CD14-positive monocyte (primary cell): Measurements from ENCODE around the gene MUC5AC. TPM values are rescaled to one million over a fixed set of nuclear protein-coding genes. Genes with fewer than 3 reads are reported as not detected.
A peak's percentile ranks its signal among the peaks of the same experiment; 100 is the strongest.

Source experiments
- DNase-seq, 3 donors: peaks; one replicate each; pipeline ENCODE4 v3.0.0-alpha.2; 2011 to 2022
- H2AFZ ChIP-seq: 2 replicates; pipeline ENCODE4 v1.6.0; 2012; ENCODE audit warnings: mild to moderate bottlenecking, low read depth, low read length, inconsistent platforms; ENCODE audit not compliant: insufficient read depth, poor library complexity, severe bottlenecking
- H3K27ac ChIP-seq, 2 donors: 1 replicate in 1 of 2; 2 replicates in 1 of 2; pipeline ENCODE4 v1.5.1; 2012 to 2013; ENCODE audit warnings: low read length in 2 of 2, control low read depth in 1 of 2, inconsistent platforms in 1 of 2, low read depth in 1 of 2, mild to moderate bottlenecking in 1 of 2
- H3K27me3 ChIP-seq, 2 donors: one replicate each; pipeline versions ENCODE4 v1.6.0 to v1.6.1; 2011 to 2013; ENCODE audit warnings: low read length in 2 of 2; ENCODE audit not compliant: control insufficient read depth in 2 of 2, insufficient read depth in 2 of 2
- H3K36me3 ChIP-seq, 2 donors: replicated peaks in 1 of 2; 1 replicate in 1 of 2; 2 replicates in 1 of 2; pipeline versions ENCODE4 v1.5.1 to v1.6.1; 2012 to 2013; ENCODE audit warnings: low read length in 2 of 2, control low read depth in 1 of 2, inconsistent platforms in 1 of 2, mild to moderate bottlenecking in 1 of 2; ENCODE audit not compliant: insufficient read depth in 2 of 2, control insufficient read depth in 1 of 2
- H3K4me1 ChIP-seq, 2 donors: 1 replicate in 1 of 2; 2 replicates in 1 of 2; pipeline versions ENCODE4 v1.5.1 to v1.6.1; 2012 to 2013; ENCODE audit warnings: low read length in 2 of 2, control low read depth in 1 of 2, inconsistent platforms in 1 of 2, mild to moderate bottlenecking in 1 of 2, moderate library complexity in 1 of 2; ENCODE audit not compliant: insufficient read depth in 2 of 2, control insufficient read depth in 1 of 2
- H3K4me2 ChIP-seq: replicated peaks from 2 replicates; pipeline ENCODE3; 2012; ENCODE audit warnings: low read length, moderate library complexity, mild to moderate bottlenecking; ENCODE audit not compliant: poor library complexity, severe bottlenecking; ENCODE audit errors: extremely low read depth
- H3K4me3 ChIP-seq, 3 experiments: fragments of 200-600 bp in 1 of 3; sonication (generic) in 1 of 3; replicated peaks in 1 of 3; 1 replicate in 2 of 3; 2 replicates in 1 of 3; pipeline ENCODE4 v1.5.1; 2011 to 2013; ENCODE audit warnings: low read length in 3 of 3, mild to moderate bottlenecking in 3 of 3, control low read depth in 2 of 3, low read depth in 2 of 3, inconsistent platforms in 1 of 3, moderate library complexity in 1 of 3
- H3K79me2 ChIP-seq: 2 replicates; pipeline ENCODE4 v1.6.0; 2012; ENCODE audit warnings: mild to moderate bottlenecking, control low read depth, inconsistent platforms, low read length, moderate library complexity; ENCODE audit not compliant: insufficient read depth
- H3K9ac ChIP-seq: 2 replicates; pipeline ENCODE4 v1.6.0; 2017; ENCODE audit warnings: low read length, mild to moderate bottlenecking; ENCODE audit not compliant: insufficient read depth, poor library complexity, severe bottlenecking
- H3K9me3 ChIP-seq, 2 donors: replicated peaks in 1 of 2; 1 replicate in 1 of 2; 2 replicates in 1 of 2; pipeline versions ENCODE4 v1.5.1 to v1.6.1; 2012 to 2013; ENCODE audit warnings: low read length in 2 of 2, control low read depth in 1 of 2; ENCODE audit not compliant: control insufficient read depth in 1 of 2, insufficient read depth in 1 of 2
- H4K20me1 ChIP-seq: 2 replicates; pipeline ENCODE4 v1.6.0; 2012; ENCODE audit warnings: mild to moderate bottlenecking, low read length, control low read depth, moderate library complexity; ENCODE audit not compliant: insufficient read depth
- H3K27ac Mint-ChIP-seq, 7 donors: one replicate each; pipeline ENCODE4 v1.8.0; 2020; ENCODE audit warnings: mild to moderate bottlenecking in 7 of 7, mixed read lengths in 7 of 7, moderate library complexity in 6 of 7, inconsistent platforms in 2 of 7
- H3K27me3 Mint-ChIP-seq, 3 donors: one replicate each; pipeline ENCODE4 v1.8.0; 2021 to 2022; ENCODE audit warnings: low read depth in 3 of 3, mild to moderate bottlenecking in 3 of 3, mixed read lengths in 3 of 3, moderate library complexity in 3 of 3, inconsistent platforms in 1 of 3
- H3K36me3 Mint-ChIP-seq, 2 donors: one replicate each; pipeline ENCODE4 v1.8.0; 2020; ENCODE audit warnings: mixed read lengths in 2 of 2, inconsistent platforms in 1 of 2, mild to moderate bottlenecking in 1 of 2
- H3K4me1 Mint-ChIP-seq: one replicate; pipeline ENCODE4 v1.8.0; 2020; ENCODE audit warnings: mild to moderate bottlenecking, mixed read lengths
- H3K4me3 Mint-ChIP-seq, 2 donors: one replicate each; pipeline ENCODE4 v1.8.0; 2020; ENCODE audit warnings: mild to moderate bottlenecking in 2 of 2, mixed read lengths in 2 of 2, moderate library complexity in 1 of 2
- H3K9me3 Mint-ChIP-seq, 7 donors: one replicate each; pipeline ENCODE4 v1.8.0; 2020 to 2022; ENCODE audit warnings: mixed read lengths in 7 of 7, mild to moderate bottlenecking in 6 of 7, moderate library complexity in 6 of 7, inconsistent platforms in 2 of 7
- WGBS: methylation state at CpG from one replicate; pipeline ENCODE4 v1.1.5; 2013; ENCODE audit warnings: missing lambda C conversion rate; ENCODE audit not compliant: insufficient coverage; 5-methylcytosine and 5-hydroxymethylcytosine counted together
- intact Hi-C, 2 donors: fragments of 100-400 bp; cut with micrococcal nuclease; formaldehyde crosslinking; loops; one replicate each; pipeline versions ENCODE4 v1.15.0 to v1.15.1; 2023
- polyA plus RNA-seq, 3 donors: library from polyadenylated mRNA; depleted of rRNA in 1 of 3; unstranded in 2 of 3; stranded (reverse) in 1 of 3; fragments of 300-500 nt in 2 of 3; fragments of >200 nt in 1 of 3; fragmentation: Illumina TruSeq in 2 of 3; gene quantifications; 1 replicate in 2 of 3; 2 replicates in 1 of 3; pipeline ENCODE4 v1.2.3, GENCODE V29; 2012 to 2021
- TF ChIP-seq, protein P1 (sequence below): fragments of 200-600 bp; IDR thresholded peaks from one replicate; pipeline ENCODE4 v1.8.0; 2022; ENCODE audit warnings: antibody characterized with exemption, mild to moderate bottlenecking

The MUC5AC gene
- polyA plus RNA-seq, 3 donors = not detected

GRCh38 chr11:1155274-1155693, 2.5 kb upstream of the MUC5AC start:
- Mint-ChIP-seq H3K36me3 (no peaks in the 10 kb centered on the region), H3K9me3 (peaks cover 0 to 4% (median 0%) of the 10 kb centered on the region in 7 donors)

GRCh38 chr11:1156506-1157340, 1.0 kb upstream of the MUC5AC start:
- Histone ChIP-seq H3K9ac (no peak overlapping the region), H3K4me3 (no peak overlapping the region), H3K27ac (no peak overlapping the region), H4K20me1 (no peaks in the 10 kb centered on the region), H3K4me2 (no peak overlapping the region), H2AFZ (no peak overlapping the region), H3K27me3 (no peaks in the 10 kb centered on the region), H3K4me1 (no peaks in the 10 kb centered on the region), H3K36me3 (no peaks in the 10 kb centered on the region), H3K9me3 (no peaks in the 10 kb centered on the region), H3K79me2 (no peaks in the 10 kb centered on the region)
- WGBS = 100% methylated on average over 3 of the region's 7 CpGs
- no peak overlapping the region for H3K27ac Mint-ChIP-seq
- no peaks in the 10 kb centered on the region for H3K4me1 Mint-ChIP-seq
- TF ChIP-seq, protein P1, sequence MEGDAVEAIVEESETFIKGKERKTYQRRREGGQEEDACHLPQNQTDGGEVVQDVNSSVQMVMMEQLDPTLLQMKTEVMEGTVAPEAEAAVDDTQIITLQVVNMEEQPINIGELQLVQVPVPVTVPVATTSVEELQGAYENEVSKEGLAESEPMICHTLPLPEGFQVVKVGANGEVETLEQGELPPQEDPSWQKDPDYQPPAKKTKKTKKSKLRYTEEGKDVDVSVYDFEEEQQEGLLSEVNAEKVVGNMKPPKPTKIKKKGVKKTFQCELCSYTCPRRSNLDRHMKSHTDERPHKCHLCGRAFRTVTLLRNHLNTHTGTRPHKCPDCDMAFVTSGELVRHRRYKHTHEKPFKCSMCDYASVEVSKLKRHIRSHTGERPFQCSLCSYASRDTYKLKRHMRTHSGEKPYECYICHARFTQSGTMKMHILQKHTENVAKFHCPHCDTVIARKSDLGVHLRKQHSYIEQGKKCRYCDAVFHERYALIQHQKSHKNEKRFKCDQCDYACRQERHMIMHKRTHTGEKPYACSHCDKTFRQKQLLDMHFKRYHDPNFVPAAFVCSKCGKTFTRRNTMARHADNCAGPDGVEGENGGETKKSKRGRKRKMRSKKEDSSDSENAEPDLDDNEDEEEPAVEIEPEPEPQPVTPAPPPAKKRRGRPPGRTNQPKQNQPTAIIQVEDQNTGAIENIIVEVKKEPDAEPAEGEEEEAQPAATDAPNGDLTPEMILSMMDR = no peak
- H3K36me3 Mint-ChIP-seq = no peaks in the 10 kb centered on the region
- H3K27me3 Mint-ChIP-seq = peaks cover 0 to 4% (median 4%) of the 10 kb centered on the region in 3 donors
- intact Hi-C loops = no loop called here
- peaks cover 0 to 4% (median 0%) of the 10 kb centered on the region in 7 donors for H3K9me3 Mint-ChIP-seq
- H3K4me3 Mint-ChIP-seq = no peak overlapping the region
- no peak for DNase-seq

More at GRCh38 chr11:1155274-1155693, 2.5 kb upstream of the MUC5AC start:
- H4K20me1 ChIP-seq = no peaks in the 10 kb centered on the region
- H3K9ac ChIP-seq = no peak overlapping the region
- TF ChIP-seq, protein P1 = no peak
- H3K27me3 ChIP-seq = no peaks in the 10 kb centered on the region
- H3K79me2 ChIP-seq = no peaks in the 10 kb centered on the region
- no peak overlapping the region for H2AFZ ChIP-seq
- intact Hi-C loops = no loop called here
- peak in 1 of 3 donors; percentile 28 for DNase-seq
- no peak overlapping the region for H3K4me2 ChIP-seq
- no peak overlapping the region for H3K4me3 ChIP-seq
- peaks cover 1 to 12% (median 7%) of the 10 kb centered on the region in 3 donors for H3K27me3 Mint-ChIP-seq
- no peak overlapping the region for H3K27ac Mint-ChIP-seq
- H3K4me1 Mint-ChIP-seq = peaks cover 4% of the 10 kb centered on the region
- H3K4me1 ChIP-seq = no peaks in the 10 kb centered on the region
- H3K27ac ChIP-seq = no peak overlapping the region
- H3K9me3 ChIP-seq = no peaks in the 10 kb centered on the region
- H3K36me3 ChIP-seq = no peaks in the 10 kb centered on the region
- H3K4me3 Mint-ChIP-seq = no peak overlapping the region
